HFFc6 (cell line): ENCODE results near the gene LCORL. TPM values are rescaled to one million over a fixed set of nuclear protein-coding genes. Genes with fewer than 3 reads are reported as not detected.

ENCODE experiments used
- DNase-seq: peaks from one replicate; pipeline ENCODE4 v3.0.0-alpha.2; 2018
- H3K27ac Mint-ChIP-seq: 2 replicates; pipeline ENCODE4 v1.8.0; 2020; ENCODE audit warnings: mild to moderate bottlenecking, mixed read lengths
- H3K27me3 Mint-ChIP-seq: 2 replicates; pipeline ENCODE4 v1.8.0; 2021; ENCODE audit warnings: mild to moderate bottlenecking, moderate library complexity, mixed read lengths; ENCODE audit not compliant: insufficient read depth
- H3K36me3 Mint-ChIP-seq: 2 replicates; pipeline ENCODE4 v1.8.0; 2021; ENCODE audit warnings: low read depth, mixed read lengths
- H3K4me1 Mint-ChIP-seq: 2 replicates; pipeline ENCODE4 v1.8.0; 2020; ENCODE audit warnings: low read depth, mixed read lengths
- H3K4me3 Mint-ChIP-seq: 2 replicates; pipeline ENCODE4 v1.8.0; 2020; ENCODE audit warnings: mild to moderate bottlenecking, moderate library complexity, mixed read lengths
- H3K9me3 Mint-ChIP-seq: 2 replicates; pipeline ENCODE4 v1.8.0; 2020; ENCODE audit warnings: mild to moderate bottlenecking, mixed read lengths
- total RNA-seq, 6 experiments: library from RNA; stranded (reverse); fragmentation: NEBNext Ultra II Directional; extraction: Animal tissue kit (Norgen Biotek cat#: 25700); gene quantifications; 2 replicates in 1 of 6; 3 replicates in 5 of 6; pipeline ENCODE4 v1.2.3, GENCODE V29; 2021
- TF ChIP-seq, protein P1 (sequence below): fragments of 200-600 bp; sonication (generic); IDR thresholded peaks from 2 replicates; pipeline ENCODE4 v1.5.0; 2021; ENCODE audit warnings: antibody characterized with exemption, mild to moderate bottlenecking

LCORL gene
- total RNA-seq, 6 experiments from 2014 or later = 7.2 to 11.5 (median 10.2) TPM

DNA sequence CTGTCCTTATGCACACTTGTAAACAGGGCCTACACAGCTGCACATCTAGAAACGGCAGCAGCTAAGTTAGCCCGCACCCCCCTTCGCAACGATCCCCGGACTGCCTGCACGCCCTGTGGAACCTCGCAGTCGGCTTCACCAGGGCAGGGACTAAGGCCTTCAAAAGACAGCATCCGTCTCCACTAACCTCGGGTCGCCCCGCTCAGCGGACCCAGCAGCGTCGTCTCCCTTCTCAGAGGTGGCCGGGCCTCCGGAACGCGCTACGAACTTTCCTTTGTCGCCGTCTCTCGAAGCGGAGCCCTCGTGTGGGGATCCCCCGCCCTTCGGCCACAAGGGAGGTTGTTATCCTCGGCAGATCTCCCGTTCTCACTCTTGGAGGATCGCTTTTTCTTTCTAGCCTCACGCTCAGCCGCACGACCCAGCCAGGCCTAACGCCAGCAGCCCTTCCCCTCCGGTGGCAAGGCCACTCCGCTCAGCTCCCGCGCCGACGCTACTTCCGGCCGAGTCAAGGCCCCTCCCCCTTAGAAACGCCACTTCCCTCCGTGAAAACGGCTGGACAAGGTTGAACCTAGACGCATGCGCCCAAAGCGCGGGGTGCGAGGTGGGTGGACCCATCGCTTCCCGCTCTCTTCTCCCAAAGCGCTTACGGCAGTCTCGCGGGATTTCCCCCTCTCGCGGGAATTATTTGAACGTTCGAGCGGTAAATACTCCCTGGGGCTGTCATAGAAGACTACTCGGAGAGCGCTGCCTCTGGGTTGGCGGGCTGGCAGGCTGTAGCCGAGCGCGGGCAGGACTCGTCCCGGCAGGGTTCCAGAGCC lies 211.1 kb downstream of the LCORL start, which contains the start of the genes DCAF16 and NCAPG:
TSS of gene DCAF16 (minus strand) at position 498 of the 818 bp plus-strand sequence. CDS start 6,616 bp downstream, outside the sequence.
TSS of gene NCAPG (plus strand) at position 720 of the 818 bp plus-strand sequence. CDS start 99 bp downstream, outside the sequence.
- Mint-ChIP-seq H3K27me3 (no peaks in the 10 kb centered on the region; the same call in 1 of the 2 replicates), H3K27ac (peak within 1 kb of the TSS; percentile 99), H3K36me3 (peaks cover 27% of the 10 kb centered on the region; the same call in 1 of the 2 replicates), H3K9me3 (no peaks in the 10 kb centered on the region), H3K4me3 (peak within 1 kb of the TSS; percentile 100), H3K4me1 (peaks cover 76% of the 10 kb centered on the region)
- DNase-seq = peak; percentile 99
- TF ChIP-seq, protein P1, sequence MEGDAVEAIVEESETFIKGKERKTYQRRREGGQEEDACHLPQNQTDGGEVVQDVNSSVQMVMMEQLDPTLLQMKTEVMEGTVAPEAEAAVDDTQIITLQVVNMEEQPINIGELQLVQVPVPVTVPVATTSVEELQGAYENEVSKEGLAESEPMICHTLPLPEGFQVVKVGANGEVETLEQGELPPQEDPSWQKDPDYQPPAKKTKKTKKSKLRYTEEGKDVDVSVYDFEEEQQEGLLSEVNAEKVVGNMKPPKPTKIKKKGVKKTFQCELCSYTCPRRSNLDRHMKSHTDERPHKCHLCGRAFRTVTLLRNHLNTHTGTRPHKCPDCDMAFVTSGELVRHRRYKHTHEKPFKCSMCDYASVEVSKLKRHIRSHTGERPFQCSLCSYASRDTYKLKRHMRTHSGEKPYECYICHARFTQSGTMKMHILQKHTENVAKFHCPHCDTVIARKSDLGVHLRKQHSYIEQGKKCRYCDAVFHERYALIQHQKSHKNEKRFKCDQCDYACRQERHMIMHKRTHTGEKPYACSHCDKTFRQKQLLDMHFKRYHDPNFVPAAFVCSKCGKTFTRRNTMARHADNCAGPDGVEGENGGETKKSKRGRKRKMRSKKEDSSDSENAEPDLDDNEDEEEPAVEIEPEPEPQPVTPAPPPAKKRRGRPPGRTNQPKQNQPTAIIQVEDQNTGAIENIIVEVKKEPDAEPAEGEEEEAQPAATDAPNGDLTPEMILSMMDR = no peak

DNA sequence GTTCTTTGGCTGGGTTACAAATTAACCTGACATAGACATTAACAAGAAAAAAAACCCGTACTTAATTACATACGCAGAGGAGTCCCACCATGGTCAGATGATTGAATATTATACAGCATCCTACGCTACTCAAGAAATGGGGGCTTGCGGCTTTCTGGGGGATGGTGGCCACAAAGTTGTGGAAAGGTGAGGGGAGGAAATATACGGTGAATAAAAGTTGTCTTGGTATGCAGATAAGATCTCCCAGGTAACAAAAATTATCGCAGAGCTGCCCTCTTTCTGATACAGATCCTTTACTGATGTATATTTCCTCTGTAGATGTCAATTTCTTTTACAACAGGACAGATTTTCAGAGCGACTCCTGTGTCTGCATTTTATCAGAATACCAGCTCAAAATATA lies 211.9 kb downstream of the LCORL start:
- Mint-ChIP-seq H3K9me3 (no peaks in the 10 kb centered on the region), H3K36me3 (peaks cover 27% of the 10 kb centered on the region; the same call in 1 of the 2 replicates), H3K4me1 (peaks cover 71% of the 10 kb centered on the region), H3K27me3 (no peaks in the 10 kb centered on the region; the same call in 1 of the 2 replicates), H3K4me3 (peak overlapping the region; percentile 100), H3K27ac (peak overlapping the region; percentile 99)
- TF ChIP-seq, protein P1 = no peak
- no peak for DNase-seq

DNA sequence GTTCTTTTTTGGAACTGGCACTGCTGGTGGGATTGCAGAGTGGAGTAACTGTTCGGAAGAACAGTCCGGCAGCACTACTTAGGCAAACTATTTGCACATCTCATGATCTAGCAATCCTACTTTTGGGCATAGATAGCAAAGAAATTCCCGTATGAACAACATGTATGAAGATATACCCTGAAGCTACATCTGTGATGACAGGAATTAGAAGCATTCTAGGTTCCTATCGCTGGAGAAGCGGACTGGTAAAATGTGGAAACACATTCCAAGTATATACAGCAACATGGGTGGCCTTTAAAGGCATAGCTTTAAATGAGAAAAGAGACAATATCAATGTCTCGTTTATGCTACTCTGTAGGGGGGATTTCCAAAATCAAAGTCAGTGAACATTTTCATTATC lies 214.1 kb downstream of the LCORL start:
- peaks cover 49% of the 10 kb centered on the region for H3K4me1 Mint-ChIP-seq
- H3K27ac Mint-ChIP-seq = peak overlapping the region; percentile 57
- H3K27me3 Mint-ChIP-seq = no peaks in the 10 kb centered on the region; the same call in 1 of the 2 replicates
- peaks cover 43% of the 10 kb centered on the region; the same call in 1 of the 2 replicates for H3K36me3 Mint-ChIP-seq
- no peaks in the 10 kb centered on the region for H3K9me3 Mint-ChIP-seq
- DNase-seq = peak; percentile 36
- TF ChIP-seq, protein P1 = no peak
- H3K4me3 Mint-ChIP-seq = peak overlapping the region; percentile 100

DNA sequence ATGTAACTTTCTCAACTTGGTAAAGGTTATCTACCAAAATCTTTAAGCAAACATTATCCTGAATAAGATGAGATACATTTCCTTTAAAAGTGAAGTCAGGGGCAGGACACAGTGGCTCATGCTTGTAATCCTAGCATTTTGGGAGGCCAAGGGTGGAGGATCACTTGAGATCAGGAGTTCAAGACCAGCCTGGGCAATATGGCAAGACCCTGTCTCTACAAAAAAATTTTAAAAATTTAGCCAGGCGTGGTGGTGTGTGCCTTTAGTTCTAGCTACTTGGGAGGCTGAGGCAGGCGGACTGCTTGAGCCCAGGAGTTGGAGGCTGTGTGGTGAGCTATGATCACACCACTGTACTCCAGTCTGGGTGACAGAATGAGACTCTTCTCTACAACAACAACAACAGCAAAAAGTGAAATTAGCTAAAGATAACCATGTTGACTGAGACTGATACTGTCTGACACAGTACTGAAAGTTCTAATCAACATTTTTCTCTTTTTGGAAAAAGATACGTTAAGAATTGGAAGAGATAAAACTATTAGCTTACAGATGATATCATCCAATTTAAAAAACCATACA lies 215.9 kb downstream of the LCORL start:
- H3K36me3 Mint-ChIP-seq = peaks cover 45% of the 10 kb centered on the region
- DNase-seq = no peak
- no peaks in the 10 kb centered on the region for H3K27me3 Mint-ChIP-seq
- H3K4me3 Mint-ChIP-seq = no peak overlapping the region
- TF ChIP-seq, protein P1 = no peak
- no peaks in the 10 kb centered on the region for H3K9me3 Mint-ChIP-seq
- H3K27ac Mint-ChIP-seq = no peak overlapping the region
- peaks cover 38% of the 10 kb centered on the region for H3K4me1 Mint-ChIP-seq

- TF ChIP-seq, protein P1 = no peak
- Mint-ChIP-seq H3K9me3 (no peaks in the 10 kb centered on the region), H3K4me3 (no peak overlapping the region), H3K27ac (no peak overlapping the region), H3K4me1 (no peaks in the 10 kb centered on the region), H3K27me3 (no peaks in the 10 kb centered on the region; the same call in 1 of the 2 replicates), H3K36me3 (peaks cover 18% of the 10 kb centered on the region)
- DNase-seq = no peak
These were observed 223.7 kb downstream of the LCORL start for GRCh38 chr4:17797808-17798207.
